NCI-H1092 (cell line): ENCODE results near the gene ANKRD63.

Source experiments
- DNase-seq: peaks from one replicate; lab custom pipeline; 2025; lab: John Stamatoyannopoulos, UW

ANKRD63 gene

DNA sequence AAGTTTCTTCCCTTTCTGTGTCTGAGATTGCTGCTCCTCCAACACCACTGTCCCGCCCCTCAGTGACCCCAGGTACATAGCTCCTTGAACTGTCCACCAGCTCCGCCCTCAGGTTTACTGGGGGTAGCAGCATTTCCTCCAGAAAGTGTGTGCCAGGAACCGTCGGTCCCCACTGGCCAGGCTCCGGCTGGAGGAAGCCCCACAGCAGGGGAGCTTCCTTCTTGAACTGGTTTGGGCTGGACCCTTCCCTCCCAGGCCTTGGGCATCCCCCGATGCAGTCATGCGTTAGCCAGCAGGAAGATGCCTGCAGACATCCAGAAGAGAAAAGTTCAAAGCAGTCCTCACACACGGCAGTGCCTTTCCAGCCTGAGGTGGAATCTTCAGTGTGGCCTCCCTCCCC lies 24.3 kb downstream of the ANKRD63 start:
- no peak for DNase-seq

DNA sequence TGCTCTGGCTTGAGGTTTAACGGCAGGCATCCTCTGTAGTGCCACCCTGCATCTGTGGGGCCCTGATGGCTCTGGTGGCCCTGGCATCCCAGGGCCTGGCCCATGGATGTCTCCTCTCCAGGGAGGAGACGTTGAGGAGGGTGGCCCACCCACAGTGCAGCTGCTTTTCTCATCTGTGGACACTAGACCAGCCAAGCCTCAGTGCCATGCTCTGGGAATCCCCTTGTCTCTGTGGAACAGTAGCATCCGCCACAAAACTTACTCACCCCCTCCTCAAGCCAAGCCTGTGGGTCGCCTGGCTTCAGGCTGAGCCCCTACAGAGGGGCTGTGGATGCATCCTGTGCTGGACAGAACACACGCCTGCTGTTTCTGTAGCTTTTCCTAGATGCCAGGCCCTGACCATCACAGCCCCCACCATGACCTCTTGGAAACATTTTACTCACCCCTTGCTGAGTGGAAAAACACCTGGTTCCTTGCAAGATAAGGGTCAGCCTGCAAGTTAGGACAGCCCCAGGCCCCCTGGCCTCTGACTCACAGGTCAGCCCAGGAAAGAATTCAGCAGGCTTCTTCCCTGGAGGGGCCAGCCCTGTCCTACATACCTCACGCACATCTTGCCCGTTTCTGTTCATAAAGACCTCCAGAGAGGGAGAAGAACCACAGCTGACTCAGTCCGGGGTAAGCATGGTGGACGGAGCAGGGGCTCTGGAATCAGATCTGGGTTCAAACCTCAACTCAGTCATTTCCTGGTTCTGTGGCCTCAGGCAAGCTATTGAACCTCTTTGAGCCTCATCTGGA lies 25.0 kb downstream of the ANKRD63 start:
- no peak for DNase-seq

DNA sequence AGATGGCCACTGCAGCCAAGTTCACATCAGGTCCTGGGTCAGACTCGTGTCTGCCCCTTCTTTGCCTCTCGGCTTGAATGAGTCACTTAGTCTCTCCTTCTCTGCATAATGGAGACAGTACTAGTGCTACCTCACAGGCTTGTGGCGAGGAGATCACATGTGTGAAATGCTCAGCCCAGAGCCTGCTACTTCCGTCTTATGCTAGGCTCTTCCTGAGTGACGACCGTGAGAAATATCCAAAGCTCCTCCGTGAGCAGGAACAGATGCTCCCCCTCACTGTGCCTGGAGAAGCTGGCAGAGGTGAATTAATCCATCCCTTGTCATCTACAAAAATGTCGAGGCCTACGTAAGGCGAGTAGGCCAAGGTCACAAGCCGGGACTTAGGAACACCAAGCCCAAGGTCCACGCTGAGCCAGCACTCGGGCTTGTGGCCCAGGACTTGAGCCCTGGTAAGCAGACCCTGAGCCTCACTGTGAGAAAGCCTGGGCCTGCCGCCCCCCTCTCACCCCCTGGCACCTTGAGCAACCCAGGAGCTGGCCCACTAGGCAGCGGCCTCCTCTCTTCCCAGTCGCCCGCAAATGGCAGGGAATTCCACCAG lies 26.1 kb downstream of the ANKRD63 start:
- no peak for DNase-seq

DNA sequence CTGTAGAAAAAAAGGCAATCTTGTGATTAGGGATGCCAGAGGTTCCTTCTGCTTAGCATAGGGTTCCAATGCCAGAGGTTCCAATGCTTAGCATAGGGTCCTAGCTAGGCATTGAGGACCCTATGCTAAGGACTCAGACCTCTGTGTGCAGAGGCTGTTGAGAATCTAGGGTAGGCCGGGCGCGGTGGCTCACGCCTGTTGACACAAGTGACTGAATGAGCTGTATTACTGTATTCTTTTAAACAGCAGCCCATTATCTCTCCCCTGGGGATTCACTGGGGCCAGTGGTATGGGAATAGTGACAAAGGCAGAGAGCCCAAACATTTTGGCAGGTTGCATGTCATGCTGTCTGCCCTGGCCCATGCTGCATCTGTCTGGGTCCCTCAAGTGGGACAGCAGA lies 27.8 kb downstream of the ANKRD63 start:
- no peak for DNase-seq

DNA sequence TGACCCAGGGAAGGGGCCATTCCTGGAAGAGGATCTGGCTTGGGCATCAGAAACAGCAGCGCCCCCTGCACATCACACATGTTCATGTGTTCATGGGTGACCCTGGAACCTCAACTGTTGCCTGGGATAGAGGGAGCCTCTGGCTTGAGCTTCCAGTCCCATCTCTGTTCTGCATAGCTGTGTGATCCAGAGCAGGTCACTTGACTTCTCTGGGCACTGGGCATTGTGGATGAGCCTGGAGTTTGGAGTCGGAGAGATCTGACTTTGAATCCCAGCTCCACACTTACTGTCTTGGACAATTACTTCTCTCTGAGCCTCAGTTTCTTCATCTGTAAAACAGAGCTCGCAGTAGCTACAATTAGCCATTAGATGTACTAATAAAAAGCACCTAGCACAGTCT lies 28.4 kb downstream of the ANKRD63 start:
- no peak for DNase-seq

DNA sequence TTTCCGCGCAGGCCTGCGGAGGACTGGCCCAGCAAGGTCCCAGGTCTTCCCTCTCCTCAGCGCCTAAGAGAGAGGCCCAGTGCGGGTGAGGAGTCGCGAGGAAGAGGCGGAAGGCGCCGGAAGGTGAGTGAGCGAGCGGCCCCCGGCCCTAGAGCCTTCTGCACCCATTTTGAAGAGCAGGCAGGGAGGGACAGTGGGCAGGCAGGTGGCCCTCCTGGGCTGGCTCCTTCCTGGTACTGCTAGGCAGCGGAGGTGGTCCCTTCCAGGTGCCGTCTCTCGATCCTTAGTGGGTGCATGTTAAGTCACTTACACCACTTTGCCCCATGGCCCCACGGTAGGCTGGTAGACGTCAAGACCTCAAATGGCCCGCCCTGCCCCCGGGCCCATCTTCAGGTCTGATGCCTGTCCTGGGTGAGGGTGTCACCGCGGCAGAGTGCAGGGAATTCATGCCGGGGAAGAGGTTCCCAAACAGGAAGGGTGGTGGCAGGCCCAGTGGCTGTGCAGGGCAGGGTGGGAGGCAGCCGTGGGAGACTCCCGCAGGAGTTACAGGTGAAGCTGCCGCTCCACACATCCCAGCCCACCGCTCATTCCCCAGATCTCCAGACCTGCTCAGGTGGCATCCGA lies 29.6 kb downstream of the ANKRD63 start:
- no peak for DNase-seq

DNA sequence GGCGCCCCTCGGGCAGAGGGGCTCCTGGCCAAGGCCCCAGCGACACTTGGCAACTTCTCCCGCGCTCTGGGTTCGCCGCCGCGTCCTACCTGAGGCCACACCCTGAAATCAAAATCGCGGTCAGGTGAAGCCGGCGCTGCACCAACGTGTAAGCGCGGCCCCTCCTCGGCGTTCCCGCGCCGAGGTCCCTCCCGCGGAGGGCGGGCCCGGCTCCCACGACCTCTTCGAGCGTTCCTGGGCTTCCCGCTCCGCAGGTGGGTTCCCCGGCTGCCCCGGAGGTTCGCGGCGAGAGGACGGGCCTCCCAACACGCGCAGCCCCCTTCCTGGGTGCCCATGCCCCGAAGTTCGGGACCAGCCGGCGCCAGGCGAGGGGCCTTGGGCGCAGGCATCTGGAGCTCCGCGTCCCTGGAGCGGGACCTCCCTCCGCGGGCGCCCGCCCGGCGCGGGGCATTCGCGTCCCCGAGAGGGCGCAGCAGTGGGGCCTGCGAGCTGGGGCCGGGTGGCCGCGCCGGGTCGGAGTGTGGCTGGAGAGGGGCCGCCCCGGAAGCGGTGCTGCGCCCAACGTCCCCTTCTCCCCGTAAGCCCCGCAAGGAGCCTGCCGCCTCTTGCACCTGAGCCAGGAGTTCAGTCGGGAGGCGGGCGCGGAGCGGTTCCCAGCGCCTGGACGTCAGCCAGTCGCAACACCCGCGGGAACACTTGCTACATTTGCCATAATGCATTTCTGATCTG lies 30.3 kb downstream of the ANKRD63 start:
- DNase-seq, result no peak

DNA sequence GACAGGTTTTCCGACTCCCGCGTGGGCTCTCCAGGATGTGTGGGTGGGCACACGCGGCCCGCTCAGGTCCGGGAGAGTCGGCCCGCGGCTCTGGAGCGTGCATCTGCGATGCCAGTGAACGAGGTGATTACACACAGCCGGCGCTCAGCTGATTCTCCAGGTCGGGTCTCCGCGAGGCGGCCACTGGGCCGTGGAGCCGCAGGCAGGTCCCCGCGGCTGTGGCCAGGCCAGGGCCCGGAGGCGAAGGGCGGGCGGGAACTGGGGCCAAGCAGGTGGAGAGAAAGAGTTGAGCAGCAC lies 30.8 kb downstream of the ANKRD63 start:
- no peak for DNase-seq

DNA sequence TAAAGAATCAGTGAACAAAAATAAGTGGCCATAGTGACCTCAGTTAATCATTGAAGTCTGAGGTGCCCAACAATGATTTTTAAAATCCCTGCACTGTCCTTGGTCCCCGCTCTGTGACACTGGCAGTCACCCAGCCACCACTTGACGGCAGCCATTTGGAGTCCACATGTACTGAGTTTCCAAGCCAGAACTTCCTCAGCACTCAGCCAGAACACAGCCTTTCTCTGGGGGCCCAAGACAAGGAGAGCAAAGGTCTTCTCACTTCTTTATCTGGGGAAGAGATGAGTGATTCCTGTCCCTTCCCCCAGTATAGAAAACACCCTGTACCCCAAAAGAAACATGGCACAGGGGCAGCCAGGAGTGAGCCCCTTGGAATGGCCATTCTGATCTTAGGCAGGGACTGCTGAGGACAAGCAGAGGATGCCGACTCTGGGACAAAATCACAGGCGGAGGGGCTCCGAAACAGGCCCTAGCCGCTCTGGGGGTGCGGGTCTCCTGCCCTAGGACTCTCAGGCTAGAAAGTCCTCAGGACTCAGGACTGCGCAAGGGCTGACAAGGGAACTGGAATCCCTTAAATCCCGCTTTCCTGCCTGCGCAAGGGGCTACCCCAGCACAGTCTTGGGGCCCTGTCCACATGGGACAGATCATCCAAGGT lies 31.3 kb downstream of the ANKRD63 start:
- no peak for DNase-seq

DNA sequence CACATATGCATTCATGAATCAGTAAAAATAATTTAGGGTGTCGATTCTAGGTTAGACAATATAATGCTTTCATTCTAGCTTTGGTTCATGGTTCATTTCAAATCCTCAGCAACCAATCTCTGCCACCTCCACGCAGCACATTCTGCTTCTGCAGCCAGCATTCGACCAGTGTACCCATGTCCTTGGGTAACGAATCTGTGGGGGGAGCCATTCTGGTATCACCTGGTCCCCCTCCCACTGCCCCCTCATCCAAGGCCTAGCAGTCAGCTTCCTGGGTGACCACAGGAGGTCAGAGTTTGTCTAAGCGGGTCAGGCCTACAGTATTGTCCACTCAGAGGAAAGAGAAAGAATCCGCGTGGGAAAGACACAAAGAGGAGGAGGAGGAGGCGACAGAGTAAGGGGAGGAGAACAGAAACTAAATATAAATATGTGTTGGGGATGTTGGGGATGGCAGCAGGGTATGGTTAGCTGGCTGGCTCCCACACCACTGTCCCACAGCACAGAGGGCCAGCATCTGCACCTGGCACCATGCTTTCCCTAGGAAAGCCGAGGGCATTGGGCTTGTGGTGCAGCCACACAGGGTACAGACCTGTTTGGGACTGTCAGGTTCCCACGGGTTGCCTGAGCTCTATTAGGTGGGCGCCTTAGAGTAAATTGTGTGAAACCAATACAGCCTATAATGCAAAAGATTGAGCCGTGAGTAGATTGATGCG lies 31.9 kb downstream of the ANKRD63 start:
- DNase-seq, result no peak

DNA sequence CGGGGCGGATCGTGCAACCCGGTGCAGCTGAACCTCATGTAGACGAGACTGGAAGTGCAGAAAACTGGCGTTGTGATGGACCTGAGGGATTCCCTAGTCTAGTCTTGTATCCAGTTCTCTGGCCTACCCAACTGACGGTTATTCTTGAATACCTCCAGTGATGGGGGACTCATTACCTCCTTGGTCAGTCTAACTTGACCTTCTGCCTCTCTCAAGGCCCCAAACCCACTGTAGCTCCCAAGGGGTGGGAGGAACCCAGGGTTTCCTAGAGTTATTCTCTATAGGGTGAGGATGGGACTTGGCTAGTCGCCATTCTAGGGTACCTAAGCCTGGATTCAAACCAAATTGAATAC lies 32.6 kb downstream of the ANKRD63 start:
- no peak for DNase-seq

DNA sequence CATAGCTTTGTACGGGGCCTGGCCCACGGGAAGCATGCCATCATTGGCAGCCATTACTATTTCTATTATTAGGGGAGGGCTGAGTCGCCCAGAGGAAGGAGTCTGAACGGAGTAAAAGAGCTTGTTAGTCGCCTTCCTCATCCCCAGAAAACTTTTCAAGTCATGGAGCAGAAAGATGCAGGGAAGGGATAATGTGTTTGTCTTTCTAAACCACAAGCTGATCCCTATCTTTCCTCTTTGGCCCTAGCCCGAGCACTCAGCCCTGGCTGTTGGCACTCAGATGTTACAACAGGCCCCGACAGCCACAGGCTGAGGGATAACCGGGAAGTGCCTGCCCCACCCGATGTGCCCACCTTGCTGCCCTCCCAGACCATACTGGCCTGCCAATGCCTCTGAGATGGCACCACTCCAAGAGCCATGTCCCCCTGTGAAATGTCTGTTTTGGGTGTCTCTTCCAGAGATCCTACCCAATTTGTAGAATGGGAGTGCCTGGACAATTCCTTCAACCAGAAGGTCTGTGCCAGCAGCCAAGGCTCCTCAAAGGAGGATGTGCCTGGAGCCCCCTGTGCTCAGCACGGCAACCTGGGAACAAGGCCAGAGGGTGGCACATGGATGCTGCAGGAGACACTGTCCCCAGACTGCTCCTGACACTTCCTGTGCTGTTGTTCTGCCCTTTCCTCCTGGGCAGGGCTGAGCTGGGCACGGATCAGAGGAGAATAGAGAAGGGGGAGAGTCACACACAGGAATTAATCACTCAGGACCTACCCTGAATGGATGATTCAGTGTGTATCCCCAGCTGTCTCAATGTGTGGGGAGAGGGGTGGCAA lies 33.2 kb downstream of the ANKRD63 start:
- no peak for DNase-seq

DNA sequence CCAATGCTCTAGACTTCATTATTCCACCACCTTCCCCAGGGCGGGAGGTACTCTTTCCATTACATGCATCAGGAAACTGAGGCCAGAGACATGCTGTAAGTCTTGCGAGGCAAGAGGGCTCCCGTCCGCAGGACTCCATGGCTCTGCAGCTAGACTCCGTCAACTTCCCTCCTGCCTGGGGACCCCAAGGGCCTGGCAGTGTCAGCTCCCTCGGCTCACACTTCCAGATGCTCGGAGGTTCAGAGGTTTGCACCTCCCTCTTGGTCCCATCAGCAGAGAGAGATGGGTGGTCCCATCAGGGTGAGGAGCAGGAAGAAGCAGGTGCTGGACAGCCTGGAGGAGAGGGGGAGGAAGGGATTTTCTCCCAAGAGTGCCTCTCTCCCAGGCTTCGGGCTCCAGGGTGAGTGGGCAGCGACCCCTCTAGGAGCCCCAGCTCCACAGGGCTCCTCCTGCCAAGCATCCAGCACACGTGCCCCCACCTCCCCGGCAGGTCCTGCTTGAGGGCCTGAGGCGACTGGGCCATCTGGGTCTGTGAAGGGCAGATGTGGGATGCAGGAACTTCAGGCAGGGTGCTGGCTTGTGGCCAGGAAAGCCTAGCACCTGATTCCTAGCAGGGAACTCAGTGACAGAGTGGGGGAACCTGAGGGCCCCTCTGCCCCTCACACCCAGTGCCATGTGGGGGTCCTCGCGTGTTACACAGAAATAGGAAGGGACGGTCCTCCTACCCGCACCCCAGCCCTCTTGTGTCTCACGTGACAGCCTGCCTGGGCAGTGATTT lies 34.7 kb downstream of the ANKRD63 start:
- no peak for DNase-seq

DNA sequence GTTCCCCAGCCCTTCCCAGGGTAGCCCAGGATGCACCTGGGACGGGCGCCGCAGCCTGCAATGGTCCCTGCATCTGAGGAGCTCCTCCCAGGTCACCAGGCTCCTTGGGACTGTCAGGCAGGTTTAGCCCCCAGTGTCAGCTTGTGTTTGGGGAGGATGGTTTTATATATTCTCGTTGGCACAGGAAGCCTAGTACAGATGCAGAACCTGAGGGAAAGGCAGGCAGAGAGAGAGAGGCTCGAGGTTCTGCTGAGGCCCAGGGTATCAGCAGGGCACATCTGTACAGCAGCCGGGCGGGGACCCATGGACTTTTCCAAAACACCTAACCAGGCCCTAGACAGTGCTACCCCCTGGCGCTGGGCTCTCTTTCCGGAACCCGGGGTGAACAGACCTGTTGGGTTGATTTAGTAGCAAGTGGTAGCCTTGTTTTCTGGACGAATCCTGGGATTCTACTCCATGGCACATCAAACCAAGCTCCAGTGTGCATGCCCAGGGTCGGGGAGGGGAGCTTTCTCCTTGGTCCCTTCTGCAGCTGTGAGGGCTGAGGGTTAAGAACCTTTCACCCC lies 35.4 kb downstream of the ANKRD63 start:
- no peak for DNase-seq

DNA sequence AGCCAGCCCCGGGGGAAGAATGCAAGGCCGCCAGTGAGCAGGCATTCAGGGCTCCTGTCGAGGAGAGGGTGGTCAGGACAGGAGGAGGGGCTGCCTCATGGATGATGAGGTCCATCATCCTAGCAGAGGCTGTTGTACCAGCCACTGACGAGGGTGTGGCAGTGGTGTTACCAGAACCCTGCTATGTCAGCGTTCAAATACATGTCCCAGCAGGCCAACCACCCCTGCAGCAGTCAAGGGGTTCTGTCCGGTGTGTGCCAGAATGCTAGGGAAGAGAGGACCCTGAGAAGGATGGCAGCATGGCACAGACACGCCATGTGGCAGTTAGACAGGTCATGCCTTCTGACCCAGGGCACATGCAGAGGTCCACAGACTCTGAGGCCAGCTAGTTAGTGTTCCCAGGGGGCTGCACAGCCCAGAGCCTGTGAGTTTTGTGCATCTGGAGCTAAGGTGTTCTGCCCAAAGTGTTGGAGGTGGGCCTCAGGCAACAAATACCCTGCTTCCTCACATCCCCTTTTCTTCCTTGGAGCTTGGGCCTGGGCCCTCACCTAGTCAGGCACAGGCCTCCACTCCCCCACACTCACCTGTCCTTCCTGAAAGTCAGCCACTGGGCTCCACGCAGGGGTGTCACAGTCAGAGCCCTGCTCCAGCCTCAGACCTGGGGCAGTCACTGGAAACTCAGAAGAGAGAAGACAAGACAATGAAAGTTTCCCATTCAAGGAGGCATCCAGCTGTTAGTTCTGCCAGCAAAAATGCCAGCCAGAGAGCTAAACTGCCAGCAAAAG lies 36.2 kb downstream of the ANKRD63 start:
- no peak for DNase-seq

DNA sequence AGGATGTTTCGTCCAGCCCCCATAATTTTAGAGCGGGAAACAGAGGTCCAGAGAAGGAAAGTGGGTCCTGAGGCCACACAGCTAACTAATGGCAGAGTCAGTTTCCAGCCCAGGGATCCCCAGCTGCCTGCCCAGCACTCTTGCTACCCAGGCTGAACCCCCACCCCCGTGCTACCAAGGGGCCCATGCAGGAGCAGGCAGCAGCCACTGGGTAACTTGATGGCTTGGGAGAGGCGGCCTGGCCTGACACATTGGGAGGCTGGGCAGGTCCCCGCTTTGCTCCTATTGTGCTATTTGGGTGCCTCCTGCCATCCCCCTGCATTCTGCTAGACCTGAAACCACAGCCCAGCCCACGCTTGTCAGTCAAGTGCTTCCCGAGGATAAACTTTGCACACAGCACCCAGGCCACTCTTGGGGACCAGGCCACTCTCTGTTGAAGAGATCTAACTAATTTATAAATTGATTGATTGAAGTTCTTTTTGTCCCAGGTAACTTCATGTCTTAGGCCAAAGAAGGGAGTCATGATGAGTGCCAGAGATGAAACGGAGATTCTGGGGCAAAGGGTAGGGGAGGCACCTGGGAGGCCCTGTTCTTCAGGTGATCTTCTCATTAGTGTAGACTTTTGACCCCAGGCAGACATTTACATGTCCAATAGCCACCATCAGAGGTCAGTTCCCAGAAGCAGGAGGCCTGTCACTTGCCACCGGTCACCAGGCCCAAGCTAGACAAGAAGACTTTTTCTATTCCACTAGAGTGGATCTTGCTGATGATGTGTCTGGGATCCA lies 37.0 kb downstream of the ANKRD63 start:
- no peak for DNase-seq

DNA sequence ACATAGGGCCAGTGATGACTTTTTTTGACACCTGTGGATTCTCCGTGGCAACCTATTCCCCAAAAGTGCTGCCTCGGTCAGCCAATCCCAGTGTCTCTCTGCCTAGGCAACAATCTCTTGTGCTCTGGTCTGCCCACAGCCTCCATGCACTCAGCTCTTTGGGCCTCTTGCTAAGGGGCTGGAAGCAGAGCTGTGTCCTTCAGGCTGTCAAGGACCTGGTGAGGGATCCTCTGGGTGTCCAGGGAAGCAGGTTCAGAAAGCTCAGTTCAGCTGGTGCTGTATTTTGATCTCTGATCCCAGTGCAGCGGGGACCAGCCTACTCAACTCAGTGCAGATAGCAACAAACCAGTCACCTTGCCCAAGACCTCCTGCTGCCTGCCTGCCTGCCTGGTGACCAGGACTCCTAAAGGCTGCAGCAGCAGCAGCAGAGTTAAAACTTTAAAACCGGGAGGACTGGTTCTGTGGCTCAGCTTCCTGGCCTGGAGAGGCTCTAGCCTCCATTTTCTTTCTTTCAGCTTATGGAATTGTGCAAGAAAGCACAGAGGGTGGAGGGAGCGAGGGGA lies 37.8 kb downstream of the ANKRD63 start:
- no peak for DNase-seq
